ENCODE results near the gene ASAP2. TPM values are rescaled to one million over a fixed set of nuclear protein-coding genes. Genes with fewer than 3 reads are reported as not detected.

ASAP2 gene
- total RNA-seq, 3 donors from 2014 or later: 50.4 to 84.1 (median 50.5) TPM

DNA sequence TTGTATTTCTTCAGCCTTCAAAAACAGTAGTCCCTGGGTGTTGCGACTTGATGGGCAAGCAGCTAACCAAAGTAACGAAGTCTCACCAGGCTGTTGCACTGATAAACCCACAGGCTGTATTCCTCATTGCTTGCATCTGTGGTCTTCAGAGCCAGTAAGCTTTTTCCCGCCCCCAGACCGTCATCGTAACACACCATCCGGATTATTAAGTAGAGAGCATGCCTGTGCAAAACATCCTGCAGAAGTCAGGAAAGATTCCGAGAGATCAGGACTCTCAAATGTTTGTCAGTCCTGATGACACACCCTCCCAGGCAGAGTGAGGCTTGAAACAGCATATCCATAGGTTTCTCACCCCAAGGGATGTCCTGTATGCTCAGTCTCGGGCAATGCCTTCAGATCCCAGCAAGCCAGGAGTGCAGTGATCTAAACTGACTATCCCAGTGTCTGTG lies 200.8 kb downstream of the ASAP2 start:
- no peaks in the 10 kb centered on the region for H3K4me1 ChIP-seq (ENCODE audit: low read depth)
- intact Hi-C loops (cut with DNase I, micrococcal nuclease): no loop called here
- TF ChIP-seq, protein P1, sequence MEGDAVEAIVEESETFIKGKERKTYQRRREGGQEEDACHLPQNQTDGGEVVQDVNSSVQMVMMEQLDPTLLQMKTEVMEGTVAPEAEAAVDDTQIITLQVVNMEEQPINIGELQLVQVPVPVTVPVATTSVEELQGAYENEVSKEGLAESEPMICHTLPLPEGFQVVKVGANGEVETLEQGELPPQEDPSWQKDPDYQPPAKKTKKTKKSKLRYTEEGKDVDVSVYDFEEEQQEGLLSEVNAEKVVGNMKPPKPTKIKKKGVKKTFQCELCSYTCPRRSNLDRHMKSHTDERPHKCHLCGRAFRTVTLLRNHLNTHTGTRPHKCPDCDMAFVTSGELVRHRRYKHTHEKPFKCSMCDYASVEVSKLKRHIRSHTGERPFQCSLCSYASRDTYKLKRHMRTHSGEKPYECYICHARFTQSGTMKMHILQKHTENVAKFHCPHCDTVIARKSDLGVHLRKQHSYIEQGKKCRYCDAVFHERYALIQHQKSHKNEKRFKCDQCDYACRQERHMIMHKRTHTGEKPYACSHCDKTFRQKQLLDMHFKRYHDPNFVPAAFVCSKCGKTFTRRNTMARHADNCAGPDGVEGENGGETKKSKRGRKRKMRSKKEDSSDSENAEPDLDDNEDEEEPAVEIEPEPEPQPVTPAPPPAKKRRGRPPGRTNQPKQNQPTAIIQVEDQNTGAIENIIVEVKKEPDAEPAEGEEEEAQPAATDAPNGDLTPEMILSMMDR (IDR thresholded peaks at IDR 0.05): no peak
- ATAC-seq (no peak), DNase-seq (no peak)
- no peaks in the 10 kb centered on the region for H3K9me3 ChIP-seq
- no peaks in the 10 kb centered on the region for H3K36me3 ChIP-seq (ENCODE audit: low read depth)
- no peak overlapping the region for H3K4me3 ChIP-seq

DNA sequence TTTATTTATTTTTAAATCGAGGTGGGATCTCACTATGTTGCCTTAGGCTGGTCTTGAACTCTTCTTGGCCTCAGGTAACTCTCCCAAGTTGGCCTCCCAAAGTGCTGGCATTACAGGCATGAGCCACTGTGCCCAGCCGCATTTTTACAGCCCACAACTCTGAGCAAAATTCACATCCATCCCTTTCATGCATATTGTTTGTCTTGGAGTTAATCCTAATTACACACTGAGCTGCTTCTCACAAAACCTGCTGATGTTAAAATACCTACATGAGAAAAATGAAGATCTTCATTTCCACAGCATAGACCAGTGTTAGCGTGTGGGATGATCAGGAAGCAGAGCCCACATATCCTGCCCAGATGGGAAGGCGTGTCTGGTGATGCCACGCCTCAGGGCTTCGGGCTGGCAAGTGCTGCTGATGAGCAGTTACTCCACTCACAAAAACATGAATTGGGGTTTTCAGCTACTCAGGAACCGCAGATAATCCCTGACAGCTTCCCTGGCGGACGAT lies 202.1 kb downstream of the ASAP2 start:
- no peaks in the 10 kb centered on the region for H3K9me3 ChIP-seq
- peak; percentile 67 for ATAC-seq
- H3K4me3 ChIP-seq: no peak overlapping the region
- H3K36me3 ChIP-seq (ENCODE audit: low read depth): no peaks in the 10 kb centered on the region
- no peaks in the 10 kb centered on the region for H3K4me1 ChIP-seq (ENCODE audit: low read depth)
- intact Hi-C loops (cut with DNase I, micrococcal nuclease): no loop called here
- DNase-seq: no peak
- TF ChIP-seq, protein P1 (IDR thresholded peaks at IDR 0.05): no peak

DNA sequence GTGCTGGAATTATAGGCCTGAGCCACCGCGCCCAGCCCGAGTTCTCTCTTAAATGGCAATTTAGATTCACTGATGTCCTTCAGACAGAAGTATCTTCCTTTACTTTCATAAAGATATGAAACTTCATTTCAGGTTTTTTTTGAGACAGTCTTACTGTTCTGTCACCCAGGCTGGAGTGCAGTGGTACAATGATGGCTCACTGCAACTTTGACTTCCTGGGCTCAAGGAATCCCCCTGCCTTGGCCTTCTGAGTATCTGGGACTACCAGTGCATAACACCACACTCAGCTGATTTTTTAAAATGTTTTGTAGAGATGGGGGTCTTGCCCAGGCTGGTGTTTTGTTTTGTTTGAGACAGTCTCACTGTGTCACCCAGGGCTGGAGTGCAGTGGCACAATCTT lies 203.5 kb downstream of the ASAP2 start:
- DNase-seq: no peak
- no peaks in the 10 kb centered on the region for H3K36me3 ChIP-seq (ENCODE audit: low read depth)
- ATAC-seq: no peak

DNA sequence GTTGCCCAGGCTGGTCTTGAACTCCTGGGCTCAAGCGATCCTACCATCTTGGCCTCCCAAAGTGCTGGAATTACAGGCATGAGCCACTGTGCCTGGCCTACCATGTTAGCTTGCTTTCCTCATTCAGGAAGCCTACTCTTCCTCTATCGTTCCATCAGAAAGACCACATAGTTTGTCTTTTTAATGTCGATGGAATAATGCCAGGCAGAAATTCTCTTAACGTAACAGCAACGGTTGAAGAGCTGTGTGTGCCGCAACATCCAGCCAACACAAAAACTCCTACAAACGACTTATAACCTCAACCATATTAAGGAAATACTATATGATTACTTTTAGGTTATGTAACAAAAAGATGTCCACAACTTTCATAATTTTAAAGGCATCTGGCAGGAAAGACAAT lies 206.2 kb downstream of the ASAP2 start:
- intact Hi-C loops (cut with DNase I, micrococcal nuclease): no loop called here
- DNase-seq: no peak
- no peaks in the 10 kb centered on the region for H3K36me3 ChIP-seq (ENCODE audit: low read depth)
- TF ChIP-seq, protein P1 (IDR thresholded peaks at IDR 0.05): no peak
- no peak overlapping the region for H3K4me3 ChIP-seq
- no peaks in the 10 kb centered on the region for H3K4me1 ChIP-seq (ENCODE audit: low read depth)
- no peak for ATAC-seq
- H3K9me3 ChIP-seq: no peaks in the 10 kb centered on the region

More for the DNA sequence above, 203.5 kb downstream of the ASAP2 start:
- Histone ChIP-seq H3K9me3 (no peaks in the 10 kb centered on the region), H3K4me1 (ENCODE audit: low read depth) (no peaks in the 10 kb centered on the region), H3K4me3 (no peak overlapping the region)
- intact Hi-C loops (cut with DNase I, micrococcal nuclease): no loop called here
- TF ChIP-seq, protein P1 (IDR thresholded peaks at IDR 0.05): no peak

DNA sequence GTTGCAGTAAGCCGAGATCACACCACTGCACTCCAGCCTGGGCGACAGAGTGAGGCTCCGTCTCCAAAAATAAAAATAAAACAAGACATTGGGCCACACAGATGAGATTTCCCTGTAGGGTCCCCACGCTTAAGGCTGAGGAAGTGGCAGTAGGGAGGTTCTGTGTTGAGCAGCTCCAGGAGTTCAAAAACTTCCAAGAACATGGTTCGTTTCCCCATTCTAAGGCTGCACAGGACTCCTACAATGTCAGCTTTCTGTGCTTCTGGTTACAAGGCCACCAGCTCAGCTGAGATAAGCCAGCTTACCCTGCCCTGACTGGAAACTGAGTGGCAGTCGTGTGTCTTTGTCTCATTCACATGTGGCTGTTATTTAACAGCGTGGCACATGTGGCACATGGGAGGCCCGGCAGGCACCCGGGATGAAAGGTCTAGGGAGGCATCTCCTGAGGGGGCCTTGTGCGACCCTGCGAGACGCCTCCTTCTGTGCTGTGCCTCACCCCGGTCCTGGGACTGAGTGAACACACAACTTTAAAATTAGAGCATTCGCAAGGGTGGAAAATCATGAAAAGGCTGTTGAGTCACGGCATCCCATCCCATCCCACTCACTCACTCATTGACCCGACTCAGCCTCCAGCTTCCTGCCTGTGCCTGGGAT lies 209.0 kb downstream of the ASAP2 start:
- H3K4me3 ChIP-seq: no peak overlapping the region
- DNase-seq (no peak), ATAC-seq (no peak)
- no peaks in the 10 kb centered on the region for H3K4me1 ChIP-seq (ENCODE audit: low read depth)
- TF ChIP-seq, protein P1 (IDR thresholded peaks at IDR 0.05): no peak
- no peaks in the 10 kb centered on the region for H3K9me3 ChIP-seq
- intact Hi-C loops (cut with DNase I, micrococcal nuclease): no loop called here
- no peaks in the 10 kb centered on the region for H3K36me3 ChIP-seq (ENCODE audit: low read depth)

Data from mucosa of descending colon (tissue), 3 donors.